Osteoblast (primary cell): ENCODE data around the gene MRPS34. TPM values are rescaled to one million over a fixed set of nuclear protein-coding genes. Genes with fewer than 3 reads are reported as not detected.

Experiments
- DNase-seq: peaks from one replicate; pipeline ENCODE4 v3.0.0; 2011; ENCODE audit warnings: low spot score, mixed read lengths; ENCODE audit not compliant: insufficient read length; ENCODE audit errors: missing footprints
- H2AFZ ChIP-seq: 2 replicates; pipeline ENCODE4 v1.6.0; 2011; ENCODE audit warnings: mild to moderate bottlenecking, low read length
- H3K27ac ChIP-seq: 2 replicates; pipeline ENCODE4 v1.5.1; 2011; ENCODE audit warnings: mild to moderate bottlenecking, low read depth, low read length, moderate library complexity
- H3K27me3 ChIP-seq: 2 replicates; pipeline ENCODE4 v1.6.0; 2012; ENCODE audit warnings: mild to moderate bottlenecking, control low read depth, inconsistent platforms, low read length, moderate library complexity; ENCODE audit not compliant: insufficient read depth
- H3K36me3 ChIP-seq: 2 replicates; pipeline ENCODE4 v1.5.1; 2011; ENCODE audit warnings: mild to moderate bottlenecking, low read length, control low read depth, moderate library complexity; ENCODE audit not compliant: insufficient read depth
- H3K4me1 ChIP-seq: 2 replicates; pipeline ENCODE4 v1.5.1; 2011; ENCODE audit warnings: mild to moderate bottlenecking, low read length, control low read depth, moderate library complexity; ENCODE audit not compliant: insufficient read depth
- H3K4me2 ChIP-seq: 2 replicates; pipeline ENCODE4 v1.6.0; 2011; ENCODE audit warnings: mild to moderate bottlenecking, low read length; ENCODE audit not compliant: insufficient read depth
- H3K4me3 ChIP-seq: fragments of 200-600 bp; sonication (generic); 3 replicates; pipeline ENCODE4 v1.5.1; 2012; ENCODE audit warnings: mild to moderate bottlenecking, low read length, inconsistent platforms; ENCODE audit not compliant: insufficient read depth
- H3K79me2 ChIP-seq: 2 replicates; pipeline ENCODE4 v1.6.0; 2012; ENCODE audit warnings: mild to moderate bottlenecking, low read length, control low read depth, inconsistent platforms; ENCODE audit not compliant: insufficient read depth
- H3K9me3 ChIP-seq: 2 replicates; pipeline ENCODE4 v1.5.1; 2011; ENCODE audit warnings: low read depth, low read length, control low read depth
- H4K20me1 ChIP-seq: 2 replicates; pipeline ENCODE4 v1.6.0; 2012; ENCODE audit warnings: mild to moderate bottlenecking, low read length, control low read depth; ENCODE audit not compliant: insufficient read depth
- CTCF ChIP-seq: IDR thresholded peaks from 2 replicates; pipeline ENCODE4 v1.5.1; 2011; ENCODE audit warnings: mild to moderate bottlenecking, low read depth, low read length, moderate library complexity; ENCODE audit errors: extremely low read depth
- total RNA-seq: library from RNA; depleted of rRNA; stranded (reverse); fragments of >200 nt; gene quantifications from 2 replicates; pipeline ENCODE4 v1.2.3, GENCODE V29; 2012

Gene MRPS34
- total RNA-seq, 1 donor, result 40.5 TPM

GRCh38 chr16:1820096-1820945 lies 47.4 kb upstream of the MRPS34 start:
- Histone ChIP-seq H3K79me2 (peaks cover 25% of the 10 kb centered on the region), H3K4me3 (no peak overlapping the region), H2AFZ (no peak overlapping the region), H3K4me2 (no peak overlapping the region), H4K20me1 (peaks cover 11% of the 10 kb centered on the region), H3K4me1 (no peaks in the 10 kb centered on the region), H3K9me3 (no peaks in the 10 kb centered on the region), H3K27ac (no peak overlapping the region), H3K36me3 (peaks cover 22% of the 10 kb centered on the region), H3K27me3 (no peaks in the 10 kb centered on the region)
- no peak for TF ChIP-seq CTCF
- no peak for DNase-seq

GRCh38 chr16:1819611-1820010 lies 46.7 kb upstream of the MRPS34 start:
- no peak for DNase-seq

DNA sequence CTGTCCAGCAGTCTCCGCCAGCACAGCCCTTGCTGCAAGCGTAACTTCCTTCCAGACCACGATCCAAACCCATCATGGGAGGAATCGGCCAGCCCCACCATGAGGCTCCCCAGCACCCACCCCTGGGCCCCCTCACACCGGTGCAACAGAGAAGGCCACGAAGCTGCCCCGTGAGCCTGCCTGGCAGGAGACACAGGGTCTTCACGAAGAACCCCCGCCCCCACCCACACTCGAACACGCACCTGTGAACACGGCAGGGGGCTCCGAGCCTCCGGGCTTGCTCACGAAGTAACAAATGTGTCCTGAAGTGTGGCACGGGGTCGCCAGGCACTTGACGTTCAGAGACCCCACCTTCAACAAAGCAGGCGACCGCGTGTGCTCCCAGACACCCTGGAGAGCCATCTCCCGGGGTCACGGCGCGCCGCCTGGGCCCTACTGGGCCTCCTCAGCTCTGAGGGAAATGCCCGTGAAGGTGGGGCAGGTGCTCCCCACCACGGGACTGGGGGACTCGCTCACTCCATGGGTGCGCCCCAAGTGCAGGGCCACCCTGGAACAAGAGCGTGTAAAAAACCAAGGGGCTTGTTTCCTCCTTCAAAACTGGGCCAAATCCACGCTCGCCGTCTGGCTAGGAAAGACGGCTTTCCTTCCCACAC lies 46.1 kb upstream of the MRPS34 start:
- H3K27ac ChIP-seq, result no peak overlapping the region
- no peak overlapping the region for H3K4me2 ChIP-seq
- H3K27me3 ChIP-seq, result no peaks in the 10 kb centered on the region
- H3K4me1 ChIP-seq, result no peaks in the 10 kb centered on the region
- peaks cover 27% of the 10 kb centered on the region for H3K36me3 ChIP-seq
- no peaks in the 10 kb centered on the region for H3K9me3 ChIP-seq
- H4K20me1 ChIP-seq, result peaks cover 7% of the 10 kb centered on the region
- DNase-seq, result no peak
- no peak overlapping the region for H2AFZ ChIP-seq
- H3K4me3 ChIP-seq, result no peak overlapping the region
- TF ChIP-seq CTCF, result no peak
- peaks cover 14% of the 10 kb centered on the region for H3K79me2 ChIP-seq

More at GRCh38 chr16:1819611-1820010, 46.7 kb upstream of the MRPS34 start:
- no peak overlapping the region for H3K4me3 ChIP-seq
- no peak overlapping the region for H2AFZ ChIP-seq
- H3K4me2 ChIP-seq, result no peak overlapping the region
- H3K27ac ChIP-seq, result no peak overlapping the region
- no peaks in the 10 kb centered on the region for H3K9me3 ChIP-seq
- peaks cover 20% of the 10 kb centered on the region for H3K79me2 ChIP-seq
- peaks cover 11% of the 10 kb centered on the region for H4K20me1 ChIP-seq
- H3K4me1 ChIP-seq, result no peaks in the 10 kb centered on the region
- H3K27me3 ChIP-seq, result no peaks in the 10 kb centered on the region
- peaks cover 27% of the 10 kb centered on the region for H3K36me3 ChIP-seq
- TF ChIP-seq CTCF, result no peak
